Measurements from ENCODE around the gene WNT5A.
"Not testable (repeated sequence)": the region's sequence is repeated elsewhere in the genome, so short reads cannot be mapped to it uniquely, and the experiment has no call there.

Gene WNT5A

GRCh38 chr3:55511895-55512570 lies 24.9 kb upstream of the WNT5A start:
- TF ChIP-seq, protein P1, sequence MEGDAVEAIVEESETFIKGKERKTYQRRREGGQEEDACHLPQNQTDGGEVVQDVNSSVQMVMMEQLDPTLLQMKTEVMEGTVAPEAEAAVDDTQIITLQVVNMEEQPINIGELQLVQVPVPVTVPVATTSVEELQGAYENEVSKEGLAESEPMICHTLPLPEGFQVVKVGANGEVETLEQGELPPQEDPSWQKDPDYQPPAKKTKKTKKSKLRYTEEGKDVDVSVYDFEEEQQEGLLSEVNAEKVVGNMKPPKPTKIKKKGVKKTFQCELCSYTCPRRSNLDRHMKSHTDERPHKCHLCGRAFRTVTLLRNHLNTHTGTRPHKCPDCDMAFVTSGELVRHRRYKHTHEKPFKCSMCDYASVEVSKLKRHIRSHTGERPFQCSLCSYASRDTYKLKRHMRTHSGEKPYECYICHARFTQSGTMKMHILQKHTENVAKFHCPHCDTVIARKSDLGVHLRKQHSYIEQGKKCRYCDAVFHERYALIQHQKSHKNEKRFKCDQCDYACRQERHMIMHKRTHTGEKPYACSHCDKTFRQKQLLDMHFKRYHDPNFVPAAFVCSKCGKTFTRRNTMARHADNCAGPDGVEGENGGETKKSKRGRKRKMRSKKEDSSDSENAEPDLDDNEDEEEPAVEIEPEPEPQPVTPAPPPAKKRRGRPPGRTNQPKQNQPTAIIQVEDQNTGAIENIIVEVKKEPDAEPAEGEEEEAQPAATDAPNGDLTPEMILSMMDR (IDR thresholded peaks at IDR 0.05; ENCODE audit: low read depth, low read length): no peak
- Histone ChIP-seq H3K9me3 (no peaks in the 10 kb centered on the region), H3K36me3 (no peaks in the 10 kb centered on the region), H3K4me3 (ENCODE audit: low read depth, low read length) (no peak overlapping the region), H3K4me1 (no peaks in the 10 kb centered on the region), H3K27me3 (no peaks in the 10 kb centered on the region; the same call in 1 of the 2 replicates)
- DNase-seq: no peak

- TF ChIP-seq, protein P1 (IDR thresholded peaks at IDR 0.05; ENCODE audit: low read depth, low read length): no peak
- H3K36me3 ChIP-seq: no peaks in the 10 kb centered on the region
- DNase-seq: no peak
Measured at GRCh38 chr3:55508335-55508734, 21.2 kb upstream of the WNT5A start.

GRCh38 chr3:55507808-55508207 lies 20.7 kb upstream of the WNT5A start:
- Histone ChIP-seq H3K4me1 (no peaks in the 10 kb centered on the region), H3K4me3 (ENCODE audit: low read depth, low read length) (no peak overlapping the region), H3K36me3 (no peaks in the 10 kb centered on the region), H3K9me3 (no peaks in the 10 kb centered on the region), H3K27me3 (no peaks in the 10 kb centered on the region; the same call in 1 of the 2 replicates)
- DNase-seq: no peak
- TF ChIP-seq, protein P1 (IDR thresholded peaks at IDR 0.05; ENCODE audit: low read depth, low read length): no peak

More at GRCh38 chr3:55508335-55508734, 21.2 kb upstream of the WNT5A start:
- Histone ChIP-seq H3K27me3 (no peaks in the 10 kb centered on the region; the same call in 1 of the 2 replicates), H3K9me3 (no peaks in the 10 kb centered on the region), H3K4me1 (no peaks in the 10 kb centered on the region), H3K4me3 (ENCODE audit: low read depth, low read length) (no peak overlapping the region)

DNA sequence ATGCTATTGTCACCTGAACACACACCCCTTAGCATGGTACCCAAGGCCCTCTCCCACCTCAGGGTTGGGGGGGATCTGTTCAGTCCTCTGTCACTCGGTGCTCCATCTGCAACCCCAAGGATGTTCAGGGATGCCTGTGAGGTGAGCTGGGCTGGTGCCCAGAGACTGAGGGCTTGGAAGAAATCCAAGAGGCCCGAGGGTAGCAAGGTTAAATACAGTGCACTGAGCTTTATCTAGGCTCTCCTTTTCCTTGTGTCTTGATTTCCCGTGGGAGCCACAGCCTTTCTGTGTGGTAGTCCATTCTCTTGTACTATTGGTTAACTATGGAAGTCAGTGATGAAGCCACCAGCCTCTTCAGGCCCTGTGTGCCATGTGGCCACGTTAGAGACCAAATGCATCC lies 18.7 kb upstream of the WNT5A start:
- Histone ChIP-seq H3K27me3 (no peaks in the 10 kb centered on the region; the same call in 1 of the 2 replicates), H3K4me3 (ENCODE audit: low read depth, low read length) (no peak overlapping the region), H3K9me3 (no peaks in the 10 kb centered on the region), H3K4me1 (no peaks in the 10 kb centered on the region), H3K36me3 (no peaks in the 10 kb centered on the region)
- TF ChIP-seq, protein P1 (IDR thresholded peaks at IDR 0.05; ENCODE audit: low read depth, low read length): no peak
- DNase-seq: no peak

- H3K36me3 ChIP-seq; H3K4me3 ChIP-seq (ENCODE audit: low read depth, low read length); H3K9me3 ChIP-seq; H3K4me1 ChIP-seq; H3K27me3 ChIP-seq; DNase-seq: not testable (repeated sequence)
- TF ChIP-seq, protein P1 (IDR thresholded peaks at IDR 0.05; ENCODE audit: low read depth, low read length): peak; percentile 27
Measured at GRCh38 chr3:55505102-55505501, 18.0 kb upstream of the WNT5A start.

GRCh38 chr3:55501905-55502304 lies 14.8 kb upstream of the WNT5A start:
- no peaks in the 10 kb centered on the region for H3K9me3 ChIP-seq
- TF ChIP-seq, protein P1 (IDR thresholded peaks at IDR 0.05; ENCODE audit: low read depth, low read length): no peak
- no peaks in the 10 kb centered on the region for H3K4me1 ChIP-seq
- H3K4me3 ChIP-seq (ENCODE audit: low read depth, low read length): no peak overlapping the region
- no peak for DNase-seq
- H3K27me3 ChIP-seq: no peaks in the 10 kb centered on the region
- H3K36me3 ChIP-seq: no peaks in the 10 kb centered on the region

All from BE2C (cell line).